ENCODE results near the gene FLVCR2. TPM values are rescaled to one million over a fixed set of nuclear protein-coding genes. Genes with fewer than 3 reads are reported as not detected.

The FLVCR2 gene
- total and polyA plus RNA-seq, 2 of the 13 experiments (the other 11 are each of a cell fraction or from before 2014, with no cell fraction given): 9.9 to 10.5 TPM

- Histone ChIP-seq H3K9ac (ENCODE audit: insufficient read depth, low read depth, low read length) (no peak overlapping the region), H3K4me3 (replicated peaks in 1 of 3; ENCODE audit: insufficient read depth in 1 of 3, low read depth in 2 of 3, low read length in 3 of 3) (no peak overlapping the region), H3K79me2 (ENCODE audit: insufficient read depth, low read length) (no peaks in the 10 kb centered on the region), H3K9me3 (ENCODE audit: low read length) (no peaks in the 10 kb centered on the region), H3K4me2 (ENCODE audit: low read depth, low read length) (no peak overlapping the region), H3K27ac (ENCODE audit: extremely low read length, insufficient read depth, low read length) (no peak overlapping the region), H3K36me3 (replicated peaks in 1 of 2; ENCODE audit: control insufficient read depth in 1 of 2, insufficient read depth in 2 of 2, low read length in 2 of 2) (no peaks in the 10 kb centered on the region), H3K27me3 (ENCODE audit: control insufficient read depth in 1 of 2, insufficient read depth in 2 of 2, low read length in 2 of 2) (peaks cover 0 to 11% of the 10 kb centered on the region in 2 experiments; a peak in 1 of 5 replicates), H2AFZ (ENCODE audit: low read length) (no peak overlapping the region), H3K4me1 (ENCODE audit: insufficient read depth, low read length) (peaks cover 9% of the 10 kb centered on the region), H4K20me1 (ENCODE audit: insufficient read depth, low read length) (no peaks in the 10 kb centered on the region; the same call in 1 of the 2 replicates)
- intact Hi-C loops (cut with micrococcal nuclease; ENCODE audit: unreplicated experiment) (no loop called here), in situ Hi-C loops (cut with HindIII; ENCODE audit: extremely low pct_ligation_motif_present, low pct_unique_long_range_greater_than_20kb) (no loop called here)
- ChIA-PET POLR2A (interaction anchor here (1.1 kb wide), 1 partner anchor 10 kb away, joined by 3 read pairs; no protein-coding TSS in a partner anchor), CTCF (ENCODE audit: low intra/inter-chr PET ratio, low total read pairs) (no interaction called here)
- DNase-seq (ENCODE audit: low spot score): no peak
- FAIRE-seq: no peak
- TF ChIP-seq CREB3 (CRISPR knock-in tag; IDR thresholded peaks at IDR 0.05): no peak
- TF ChIP-seq ARNT2 (CRISPR knock-in tag; IDR thresholded peaks at IDR 0.05; ENCODE audit: low read depth): no peak
- TF ChIP-seq HNRNPL (IDR thresholded peaks at IDR 0.05; ENCODE audit: low read depth, low read length): no peak
- 0 out of 2 replicates have a peak, but pooled peaks have one; percentile 8 for TF ChIP-seq CTCF (CRISPR knock-in tag; IDR thresholded peaks at IDR 0.05)
- TF ChIP-seq MED1 (CRISPR knock-in tag; IDR thresholded peaks at IDR 0.05): no peak
- no TSS peak for BruUV-seq (replicated peaks)
- ATAC-seq: no peak
- 62% methylated on average over 7 of the region's 7 CpGs for WGBS (ENCODE audit: low lambda C conversion rate)
Observed at GRCh38 chr14:75551021-75551420, 27.4 kb upstream of the FLVCR2 start.

GRCh38 chr14:75553157-75553556 lies 25.3 kb upstream of the FLVCR2 start:
- CTCF ChIA-PET (ENCODE audit: low intra/inter-chr PET ratio, low total read pairs): no interaction called here
- no peak for ATAC-seq

More at GRCh38 chr14:75553157-75553556, 25.3 kb upstream of the FLVCR2 start:
- BruUV-seq (replicated peaks): no TSS peak
- Histone ChIP-seq H3K9ac (ENCODE audit: insufficient read depth, low read depth, low read length) (no peak overlapping the region), H3K4me1 (ENCODE audit: insufficient read depth, low read length) (peaks cover 6% of the 10 kb centered on the region), H3K79me2 (ENCODE audit: insufficient read depth, low read length) (no peaks in the 10 kb centered on the region), H3K27ac (ENCODE audit: extremely low read length, insufficient read depth, low read length) (no peak overlapping the region), H3K27me3 (ENCODE audit: control insufficient read depth in 1 of 2, insufficient read depth in 2 of 2, low read length in 2 of 2) (peaks cover 0 to 11% of the 10 kb centered on the region in 2 experiments; a peak in 1 of 5 replicates), H3K9me3 (ENCODE audit: low read length) (no peaks in the 10 kb centered on the region; the same call in 1 of the 2 replicates), H2AFZ (ENCODE audit: low read length) (no peak overlapping the region), H3K36me3 (replicated peaks in 1 of 2; ENCODE audit: control insufficient read depth in 1 of 2, insufficient read depth in 2 of 2, low read length in 2 of 2) (no peaks in the 10 kb centered on the region), H4K20me1 (ENCODE audit: insufficient read depth, low read length) (no peaks in the 10 kb centered on the region; the same call in 1 of the 2 replicates), H3K4me2 (ENCODE audit: low read depth, low read length) (no peak overlapping the region), H3K4me3 (replicated peaks in 1 of 3; ENCODE audit: insufficient read depth in 1 of 3, low read depth in 2 of 3, low read length in 3 of 3) (no peak overlapping the region)
- DNase-seq (ENCODE audit: low spot score) (no peak), FAIRE-seq (no peak)
- WGBS (ENCODE audit: low lambda C conversion rate): 33% methylated on average over 5 of the region's 6 CpGs
- in situ Hi-C loops (cut with HindIII; ENCODE audit: extremely low pct_ligation_motif_present, low pct_unique_long_range_greater_than_20kb): no loop called here
- POLR2A ChIA-PET: no interaction called here
- intact Hi-C loops (cut with micrococcal nuclease; ENCODE audit: unreplicated experiment): no loop called here
- no peak for TF ChIP-seq POLR2G (IDR thresholded peaks at IDR 0.05; ENCODE audit: low read depth, low read length)
- no peak for TF ChIP-seq NR2F6 (IDR thresholded peaks at IDR 0.05)
- no peak for TF ChIP-seq NR2F6 (CRISPR knock-in tag; IDR thresholded peaks at IDR 0.05)
- no peak for TF ChIP-seq ZNF512 (CRISPR knock-in tag; IDR thresholded peaks at IDR 0.05)

All from HepG2 (cell line).